Effector memory CD4-positive, alpha-beta T cell (primary cell): Measurements from ENCODE around the gene RBM45.

Experiments
- DNase-seq, 3 donors: peaks; one replicate each; pipeline ENCODE4 v3.0.0-alpha.2; 2020
- H3K27ac ChIP-seq: 2 replicates; pipeline ENCODE4 v1.7.0; 2013; ENCODE audit warnings: mild to moderate bottlenecking, low read length, moderate library complexity; ENCODE audit not compliant: insufficient read depth, poor library complexity, severe bottlenecking
- H3K27me3 ChIP-seq: replicated peaks from 2 replicates; pipeline ENCODE4 v1.7.0; 2013; ENCODE audit warnings: mild to moderate bottlenecking, low read length; ENCODE audit not compliant: insufficient read depth, control insufficient read depth, poor library complexity, severe bottlenecking
- H3K36me3 ChIP-seq: 2 replicates; pipeline ENCODE4 v1.7.0; 2013; ENCODE audit warnings: mild to moderate bottlenecking, low read length, moderate library complexity; ENCODE audit not compliant: control insufficient read depth, insufficient read depth
- H3K4me1 ChIP-seq: 2 replicates; pipeline ENCODE4 v1.7.0; 2013; ENCODE audit warnings: low read length, mild to moderate bottlenecking; ENCODE audit not compliant: control insufficient read depth, insufficient read depth, poor library complexity, severe bottlenecking
- H3K4me3 ChIP-seq: 2 replicates; pipeline ENCODE4 v1.7.0; 2013; ENCODE audit warnings: low read length, low read depth, mild to moderate bottlenecking; ENCODE audit not compliant: insufficient read depth, poor library complexity, severe bottlenecking
- H3K9me3 ChIP-seq: 2 replicates; pipeline ENCODE4 v1.7.0; 2013; ENCODE audit warnings: mild to moderate bottlenecking, low read length, moderate library complexity; ENCODE audit not compliant: control insufficient read depth
- total RNA-seq, 3 donors: gene quantifications; one replicate each; lab custom pipeline; 2026; lab: John Stamatoyannopoulos, UW

Gene RBM45, protein sequence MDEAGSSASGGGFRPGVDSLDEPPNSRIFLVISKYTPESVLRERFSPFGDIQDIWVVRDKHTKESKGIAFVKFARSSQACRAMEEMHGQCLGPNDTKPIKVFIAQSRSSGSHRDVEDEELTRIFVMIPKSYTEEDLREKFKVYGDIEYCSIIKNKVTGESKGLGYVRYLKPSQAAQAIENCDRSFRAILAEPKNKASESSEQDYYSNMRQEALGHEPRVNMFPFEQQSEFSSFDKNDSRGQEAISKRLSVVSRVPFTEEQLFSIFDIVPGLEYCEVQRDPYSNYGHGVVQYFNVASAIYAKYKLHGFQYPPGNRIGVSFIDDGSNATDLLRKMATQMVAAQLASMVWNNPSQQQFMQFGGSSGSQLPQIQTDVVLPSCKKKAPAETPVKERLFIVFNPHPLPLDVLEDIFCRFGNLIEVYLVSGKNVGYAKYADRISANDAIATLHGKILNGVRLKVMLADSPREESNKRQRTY
- 7.7 to 11.8 (median 9.3) reads per million in 3 donors for total RNA-seq

GRCh38 chr2:178112202-178113152 is at the start of gene RBM45:
RBM45 (plus strand) TSS chr2:178112437; CDS start chr2:178112547, 110 bp downstream.
- H3K4me3 ChIP-seq, result peak within 1 kb of the TSS; percentile 95
- H3K27me3 ChIP-seq, result no peaks in the 10 kb centered on the region
- peaks cover 2% of the 10 kb centered on the region for H3K36me3 ChIP-seq
- peak within 1 kb of the TSS; percentile 57 for H3K27ac ChIP-seq
- H3K4me1 ChIP-seq, result peaks cover 11% of the 10 kb centered on the region
- H3K9me3 ChIP-seq, result no peaks in the 10 kb centered on the region
- DNase-seq, result peak; percentile 62 to 72 (median 63)

DNA sequence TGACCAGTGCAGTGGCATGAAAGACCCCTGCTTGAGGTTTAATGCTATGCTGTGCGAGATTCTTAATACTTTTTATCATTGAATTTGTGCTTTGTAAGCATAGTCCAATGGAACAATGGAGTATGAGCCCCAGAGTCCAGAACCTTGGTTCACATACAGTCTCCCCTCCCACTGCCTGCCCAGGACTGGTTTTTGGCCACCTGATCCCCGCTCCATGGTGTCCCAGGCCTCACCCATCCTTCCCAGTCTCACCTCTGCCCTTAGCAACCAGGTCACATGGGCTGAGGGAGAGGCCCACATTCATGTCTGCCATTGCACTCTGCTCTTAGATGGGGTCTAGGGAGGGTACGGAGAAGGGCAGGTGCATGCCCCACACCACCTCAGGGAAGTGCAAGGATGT is 45.9 kb upstream of the RBM45 start:
- Histone ChIP-seq H3K9me3 (no peaks in the 10 kb centered on the region), H3K4me1 (no peaks in the 10 kb centered on the region), H3K27me3 (peaks cover 9% of the 10 kb centered on the region), H3K27ac (no peak overlapping the region), H3K36me3 (no peaks in the 10 kb centered on the region), H3K4me3 (no peak overlapping the region)
- no peak for DNase-seq

GRCh38 chr2:178066890-178067669 is 45.2 kb upstream of the RBM45 start:
- H3K9me3 ChIP-seq, result no peaks in the 10 kb centered on the region
- no peaks in the 10 kb centered on the region for H3K4me1 ChIP-seq
- DNase-seq, result no peak
- H3K36me3 ChIP-seq, result no peaks in the 10 kb centered on the region
- no peak overlapping the region for H3K27ac ChIP-seq
- H3K27me3 ChIP-seq, result peaks cover 9% of the 10 kb centered on the region
- no peak overlapping the region for H3K4me3 ChIP-seq

DNA sequence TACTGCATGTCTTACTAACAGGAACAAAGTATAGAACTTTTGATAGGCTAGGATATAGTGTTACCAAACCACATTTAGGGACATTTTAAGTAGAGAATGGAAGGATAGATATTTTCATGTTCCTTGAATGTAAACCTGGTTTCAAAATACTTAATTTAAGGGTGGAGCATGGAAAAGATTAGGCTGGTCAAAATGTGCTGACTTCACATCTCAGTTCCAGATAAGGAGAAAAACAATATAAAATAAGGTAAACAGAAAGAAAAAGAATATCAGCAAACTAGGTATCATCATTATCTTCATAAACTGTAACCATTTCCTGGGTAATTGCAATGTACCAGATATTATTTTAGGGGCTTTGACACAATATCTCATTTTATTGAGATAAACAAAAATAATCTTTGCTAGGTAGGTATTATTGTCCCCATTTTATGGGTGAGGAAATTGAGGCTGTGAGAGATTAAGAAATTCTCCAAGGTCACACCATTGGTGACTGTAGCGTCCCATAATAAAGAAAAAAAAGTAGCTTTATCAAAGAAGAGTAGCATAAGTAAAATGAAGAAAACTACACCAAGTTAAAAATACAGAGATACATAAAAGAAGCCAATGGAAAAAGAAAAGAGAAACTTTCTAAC is 43.3 kb upstream of the RBM45 start:
- Histone ChIP-seq H3K27ac (no peak overlapping the region), H3K9me3 (no peaks in the 10 kb centered on the region), H3K36me3 (no peaks in the 10 kb centered on the region), H3K27me3 (peaks cover 15% of the 10 kb centered on the region), H3K4me3 (no peak overlapping the region), H3K4me1 (peaks cover 3% of the 10 kb centered on the region)
- no peak for DNase-seq

- no peaks in the 10 kb centered on the region for H3K36me3 ChIP-seq
- no peak for DNase-seq
- no peaks in the 10 kb centered on the region for H3K9me3 ChIP-seq
- H3K4me3 ChIP-seq, result no peak overlapping the region
- H3K27me3 ChIP-seq, result peaks cover 15% of the 10 kb centered on the region
- H3K4me1 ChIP-seq, result peaks cover 3% of the 10 kb centered on the region
- no peak overlapping the region for H3K27ac ChIP-seq
Observed at GRCh38 chr2:178069551-178069950, 42.7 kb upstream of the RBM45 start.

GRCh38 chr2:178070824-178071223 is 41.4 kb upstream of the RBM45 start:
- Histone ChIP-seq H3K4me3 (no peak overlapping the region), H3K27me3 (peaks cover 15% of the 10 kb centered on the region)
- DNase-seq, result no peak

DNA sequence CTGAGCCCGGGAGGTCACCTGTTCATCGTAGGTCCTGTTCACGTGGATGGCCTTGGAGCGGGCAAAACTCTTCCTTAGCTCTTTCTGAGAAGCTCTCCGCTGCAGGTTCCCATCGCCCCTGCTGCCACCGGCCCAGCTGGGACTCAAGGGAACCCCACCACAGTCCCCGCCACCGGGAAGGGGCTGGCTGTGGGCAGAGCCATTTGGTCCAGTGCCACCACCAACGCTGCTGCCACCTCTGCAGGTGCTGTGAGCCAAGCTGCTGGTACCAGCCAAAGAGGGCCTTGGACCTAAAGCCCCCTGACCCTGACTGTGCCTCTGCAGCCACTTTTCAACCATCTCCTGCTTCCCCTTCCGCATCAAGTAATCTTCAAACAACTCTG is 40.2 kb upstream of the RBM45 start:
- H3K27me3 ChIP-seq, result peaks cover 15% of the 10 kb centered on the region
- H3K27ac ChIP-seq, result no peak overlapping the region
- peaks cover 3% of the 10 kb centered on the region for H3K4me1 ChIP-seq
- no peaks in the 10 kb centered on the region for H3K9me3 ChIP-seq
- H3K36me3 ChIP-seq, result no peaks in the 10 kb centered on the region
- DNase-seq, result no peak
- H3K4me3 ChIP-seq, result no peak overlapping the region

More at GRCh38 chr2:178070824-178071223, 41.4 kb upstream of the RBM45 start:
- Histone ChIP-seq H3K4me1 (peaks cover 3% of the 10 kb centered on the region), H3K9me3 (no peaks in the 10 kb centered on the region), H3K36me3 (no peaks in the 10 kb centered on the region), H3K27ac (no peak overlapping the region)

- no peak for DNase-seq
- H3K36me3 ChIP-seq, result no peaks in the 10 kb centered on the region
Observed at GRCh38 chr2:178072383-178073301, 39.6 kb upstream of the RBM45 start, which contains the start of gene PDE11A. PDE11A (minus strand) TSS chr2:178072777; CDS start chr2:178072437, 340 bp downstream.

More at GRCh38 chr2:178072383-178073301, 39.6 kb upstream of the RBM45 start, which contains the start of gene PDE11A:
- H3K4me3 ChIP-seq, result no peak within 1 kb of the TSS
- peaks cover 15% of the 10 kb centered on the region for H3K27me3 ChIP-seq
- no peaks in the 10 kb centered on the region for H3K9me3 ChIP-seq
- no peak within 1 kb of the TSS for H3K27ac ChIP-seq
- peaks cover 3% of the 10 kb centered on the region for H3K4me1 ChIP-seq
